ENCODE data around the gene CAMTA2.
A peak's percentile ranks its signal among the peaks of the same experiment; 100 is the strongest.

CAMTA2 gene

DNA sequence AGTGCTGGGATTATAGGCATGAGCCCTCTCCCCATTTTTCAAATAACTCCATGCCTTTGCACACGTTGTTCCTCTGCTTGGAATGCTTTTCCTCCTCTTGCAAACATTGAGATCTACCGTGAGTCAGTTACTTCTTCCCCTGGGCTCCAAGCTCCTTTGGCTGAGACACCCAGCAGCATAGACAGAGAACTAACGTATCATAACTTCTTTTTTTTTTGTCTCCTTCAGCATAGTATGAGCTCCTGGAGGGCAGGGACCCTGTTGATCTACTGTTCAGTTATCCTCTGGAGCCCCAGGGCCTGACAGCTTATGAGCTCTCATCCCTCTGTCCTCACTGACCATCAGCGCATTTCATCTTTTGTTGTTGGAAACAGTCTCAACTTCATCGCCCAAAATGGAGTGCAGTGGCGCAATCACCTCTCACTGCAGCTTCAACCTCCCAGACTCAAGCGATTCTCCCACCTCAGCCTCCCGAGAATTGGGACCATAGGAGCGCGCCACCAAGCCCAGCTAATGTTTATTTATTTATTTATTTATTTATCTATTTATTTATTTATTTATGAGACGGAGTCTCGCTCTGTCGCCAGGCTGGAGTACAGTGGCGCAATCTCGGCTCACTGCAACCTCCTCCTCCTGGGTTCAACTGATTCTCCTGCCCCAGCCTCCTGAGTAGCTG lies 22.0 kb downstream of the CAMTA2 start:
- peaks cover 23% of the 10 kb centered on the region for H3K36me3 ChIP-seq (ENCODE audit: insufficient read depth, low read length)
- no peak overlapping the region for H3K9ac ChIP-seq (ENCODE audit: low read depth, low read length)
- peaks cover 31% of the 10 kb centered on the region for H3K4me1 ChIP-seq (ENCODE audit: control insufficient read depth, insufficient read depth, low read length)
- H3K9me3 ChIP-seq (replicated peaks; ENCODE audit: low read length): no peaks in the 10 kb centered on the region
- no peak overlapping the region for H3K4me3 ChIP-seq (ENCODE audit: low read length)
- no peaks in the 10 kb centered on the region for H3K27me3 ChIP-seq (ENCODE audit: control insufficient read depth, insufficient read depth, low read length)
- H3K4me2 ChIP-seq (ENCODE audit: low read length): no peak overlapping the region

DNA sequence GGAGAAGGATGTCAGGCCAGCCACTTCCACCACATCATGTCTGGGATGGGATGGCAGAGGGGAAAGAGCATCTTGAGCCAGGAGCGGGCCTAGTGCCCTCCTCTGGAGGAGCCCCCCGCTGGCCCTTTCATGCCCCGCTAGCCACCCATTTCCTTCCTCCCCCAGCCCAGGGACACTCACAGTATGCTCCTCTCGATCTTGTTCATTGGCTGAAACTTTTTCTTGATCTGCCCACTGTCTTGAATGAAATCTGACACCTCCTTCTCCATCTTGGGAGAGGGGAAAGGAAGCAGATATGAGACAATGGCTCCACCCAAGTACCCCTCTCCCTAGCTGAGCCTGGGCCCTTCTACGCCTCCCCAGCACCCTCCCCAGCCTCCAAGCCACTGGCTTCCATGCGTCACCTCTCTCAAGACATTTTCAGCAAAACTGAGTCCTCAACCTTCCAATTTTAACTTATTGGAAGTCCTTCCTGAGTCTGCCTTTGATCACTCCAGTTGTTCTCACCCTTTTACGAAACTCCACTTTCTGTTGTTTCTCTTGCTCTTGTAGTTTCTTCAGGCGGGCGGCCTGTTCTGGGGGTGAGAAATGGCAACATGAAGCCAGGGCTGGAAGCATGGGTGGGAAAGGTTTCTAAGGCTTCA lies 27.1 kb downstream of the CAMTA2 start:
- Histone ChIP-seq H3K9ac (ENCODE audit: low read depth, low read length) (no peak overlapping the region), H3K4me3 (ENCODE audit: low read length) (no peak overlapping the region), H3K9me3 (replicated peaks; ENCODE audit: low read length) (no peaks in the 10 kb centered on the region), H3K4me1 (ENCODE audit: control insufficient read depth, insufficient read depth, low read length) (no peaks in the 10 kb centered on the region), H3K27me3 (ENCODE audit: control insufficient read depth, insufficient read depth, low read length) (no peaks in the 10 kb centered on the region), H3K36me3 (ENCODE audit: insufficient read depth, low read length) (peaks cover 23% of the 10 kb centered on the region), H3K4me2 (ENCODE audit: low read length) (no peak overlapping the region)

DNA sequence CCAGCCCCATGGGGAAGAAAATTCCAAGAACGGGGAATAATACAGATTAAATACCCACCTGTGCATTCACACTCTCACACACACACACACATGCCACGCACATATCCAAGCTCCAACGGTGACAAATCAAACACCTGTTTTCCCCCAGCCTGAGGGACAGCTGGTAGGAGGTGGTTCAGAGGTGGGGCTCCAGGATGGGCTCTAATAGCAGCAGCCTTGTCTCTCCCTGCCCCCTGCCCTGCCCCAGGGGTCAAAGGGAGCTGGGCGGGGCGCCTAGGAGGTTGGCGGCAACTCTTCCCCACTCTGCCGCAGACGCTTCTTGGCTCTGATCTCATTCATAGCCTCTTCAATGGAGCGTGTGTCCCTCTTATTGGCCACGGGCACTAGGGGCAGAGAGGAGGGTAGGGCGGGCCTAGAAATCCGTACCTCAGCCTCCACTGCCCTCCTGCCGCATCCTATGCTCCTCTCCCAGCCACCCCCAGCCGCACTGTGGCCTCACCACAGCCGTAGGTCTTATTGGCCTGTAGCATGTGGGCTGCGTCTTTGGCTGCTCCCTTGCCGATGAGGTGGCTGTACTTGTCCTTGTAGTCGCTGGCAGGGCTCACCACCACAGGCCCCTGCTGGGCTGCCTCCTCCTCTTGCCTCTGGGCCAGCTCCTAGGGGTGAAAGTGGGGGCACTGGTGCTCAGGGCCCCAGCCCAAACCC lies 28.1 kb downstream of the CAMTA2 start:
- no peaks in the 10 kb centered on the region for H3K27me3 ChIP-seq (ENCODE audit: control insufficient read depth, insufficient read depth, low read length)
- H3K9me3 ChIP-seq (replicated peaks; ENCODE audit: low read length): no peaks in the 10 kb centered on the region
- H3K9ac ChIP-seq (ENCODE audit: low read depth, low read length): no peak overlapping the region
- H3K4me1 ChIP-seq (ENCODE audit: control insufficient read depth, insufficient read depth, low read length): peaks cover under 1% of the 10 kb centered on the region
- no peak overlapping the region for H3K4me2 ChIP-seq (ENCODE audit: low read length)
- H3K4me3 ChIP-seq (ENCODE audit: low read length): no peak overlapping the region
- H3K36me3 ChIP-seq (ENCODE audit: insufficient read depth, low read length): peaks cover 19% of the 10 kb centered on the region

DNA sequence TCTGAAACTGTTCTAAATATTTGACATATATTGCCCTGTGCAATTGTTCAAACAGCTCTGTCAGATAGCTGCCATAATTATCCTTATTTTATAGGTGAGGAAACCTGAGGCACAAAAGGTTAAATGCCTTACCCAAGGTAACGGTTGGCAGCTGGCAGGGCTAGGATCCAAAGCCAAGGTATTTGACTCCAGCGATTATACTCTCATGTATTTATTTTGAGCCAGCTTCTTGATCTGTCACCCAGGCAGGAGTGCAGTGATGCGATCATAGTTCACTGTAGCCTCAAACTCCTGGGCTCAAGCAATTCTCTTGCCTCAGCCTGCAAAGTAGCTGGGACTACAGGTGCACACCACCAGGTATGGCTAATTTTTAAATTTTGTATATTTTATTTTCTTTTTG lies 29.4 kb downstream of the CAMTA2 start:
- H3K4me1 ChIP-seq (ENCODE audit: control insufficient read depth, insufficient read depth, low read length): peaks cover 14% of the 10 kb centered on the region
- H3K9me3 ChIP-seq (replicated peaks; ENCODE audit: low read length): no peaks in the 10 kb centered on the region
- no peak overlapping the region for H3K9ac ChIP-seq (ENCODE audit: low read depth, low read length)
- H3K4me2 ChIP-seq (ENCODE audit: low read length): no peak overlapping the region
- H3K36me3 ChIP-seq (ENCODE audit: insufficient read depth, low read length): peaks cover 19% of the 10 kb centered on the region
- no peaks in the 10 kb centered on the region for H3K27me3 ChIP-seq (ENCODE audit: control insufficient read depth, insufficient read depth, low read length)
- no peak overlapping the region for H3K4me3 ChIP-seq (ENCODE audit: low read length)

DNA sequence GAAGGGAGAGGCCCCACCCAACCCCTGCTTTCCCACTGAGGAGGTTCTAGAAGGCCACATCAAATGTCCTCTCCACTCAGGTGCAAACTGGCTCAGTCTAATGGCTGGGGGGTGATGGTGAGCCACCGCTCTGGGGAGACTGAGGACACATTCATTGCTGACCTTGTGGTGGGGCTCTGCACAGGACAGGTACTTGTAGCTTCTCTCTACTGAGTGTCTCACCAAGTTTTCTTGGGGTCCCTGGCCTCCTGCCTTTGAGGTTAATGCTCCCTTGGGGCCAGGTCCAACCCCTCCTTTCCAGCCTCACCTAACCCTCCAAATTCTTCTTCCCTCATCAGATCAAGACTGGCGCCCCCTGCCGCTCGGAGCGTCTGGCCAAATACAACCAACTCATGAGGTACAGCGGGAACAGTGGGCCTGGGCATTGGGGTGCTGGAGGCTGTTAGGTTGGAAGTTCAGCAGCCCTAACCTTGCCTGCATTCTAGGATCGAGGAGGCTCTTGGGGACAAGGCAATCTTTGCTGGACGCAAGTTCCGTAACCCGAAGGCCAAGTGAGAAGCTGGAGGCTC lies 30.9 kb downstream of the CAMTA2 start:
- Histone ChIP-seq H3K9me3 (replicated peaks; ENCODE audit: low read length) (no peaks in the 10 kb centered on the region), H3K4me3 (ENCODE audit: low read length) (no peak overlapping the region), H3K36me3 (ENCODE audit: insufficient read depth, low read length) (peaks cover 19% of the 10 kb centered on the region), H3K9ac (ENCODE audit: low read depth, low read length) (no peak overlapping the region), H3K4me1 (ENCODE audit: control insufficient read depth, insufficient read depth, low read length) (peaks cover 24% of the 10 kb centered on the region), H3K4me2 (ENCODE audit: low read length) (no peak overlapping the region), H3K27me3 (ENCODE audit: control insufficient read depth, insufficient read depth, low read length) (no peaks in the 10 kb centered on the region)

DNA sequence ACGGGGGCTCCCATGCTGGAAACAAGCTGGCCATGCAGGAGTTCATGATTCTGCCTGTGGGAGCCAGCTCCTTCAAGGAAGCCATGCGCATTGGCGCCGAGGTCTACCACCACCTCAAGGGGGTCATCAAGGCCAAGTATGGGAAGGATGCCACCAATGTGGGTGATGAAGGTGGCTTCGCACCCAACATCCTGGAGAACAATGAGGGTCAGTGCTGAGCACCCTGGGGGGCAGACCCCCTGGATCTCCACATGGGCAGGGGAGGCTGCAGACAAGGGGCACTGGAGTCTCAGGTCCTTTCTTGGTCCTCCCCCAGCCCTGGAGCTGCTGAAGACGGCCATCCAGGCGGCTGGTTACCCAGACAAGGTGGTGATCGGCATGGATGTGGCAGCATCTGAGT lies 32.4 kb downstream of the CAMTA2 start:
- Histone ChIP-seq H3K4me1 (ENCODE audit: control insufficient read depth, insufficient read depth, low read length) (peaks cover 39% of the 10 kb centered on the region), H3K9me3 (replicated peaks; ENCODE audit: low read length) (no peaks in the 10 kb centered on the region), H3K4me2 (ENCODE audit: low read length) (no peak overlapping the region), H3K36me3 (ENCODE audit: insufficient read depth, low read length) (peaks cover 12% of the 10 kb centered on the region), H3K4me3 (ENCODE audit: low read length) (no peak overlapping the region), H3K9ac (ENCODE audit: low read depth, low read length) (no peak overlapping the region), H3K27me3 (ENCODE audit: control insufficient read depth, insufficient read depth, low read length) (no peaks in the 10 kb centered on the region)

DNA sequence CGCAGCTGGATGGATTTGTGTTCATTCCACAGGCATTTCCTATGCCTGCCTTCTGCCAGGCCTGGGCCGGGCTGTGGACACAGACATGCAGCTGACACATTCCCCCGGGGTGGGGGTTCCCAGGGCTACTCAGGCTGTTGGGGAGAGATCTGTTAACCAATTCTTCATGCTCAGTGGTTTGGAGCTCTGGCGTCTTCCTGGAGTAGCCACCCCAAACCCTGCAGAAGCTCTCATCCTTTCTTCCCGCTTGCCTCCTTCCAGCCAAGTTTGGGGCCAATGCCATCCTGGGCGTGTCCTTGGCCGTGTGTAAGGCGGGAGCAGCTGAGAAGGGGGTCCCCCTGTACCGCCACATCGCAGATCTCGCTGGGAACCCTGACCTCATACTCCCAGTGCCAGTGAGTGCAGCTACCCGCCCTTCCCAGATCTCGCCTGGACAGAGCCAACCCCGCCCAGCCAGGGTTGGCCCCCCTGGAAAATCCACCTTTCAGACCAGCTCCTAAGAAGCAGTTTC lies 34.0 kb downstream of the CAMTA2 start:
- H3K9me3 ChIP-seq (replicated peaks; ENCODE audit: low read length): no peaks in the 10 kb centered on the region
- peaks cover 40% of the 10 kb centered on the region for H3K4me1 ChIP-seq (ENCODE audit: control insufficient read depth, insufficient read depth, low read length)
- H3K9ac ChIP-seq (ENCODE audit: low read depth, low read length): peak overlapping the region; percentile 64
- no peaks in the 10 kb centered on the region for H3K36me3 ChIP-seq (ENCODE audit: insufficient read depth, low read length)
- H3K4me2 ChIP-seq (ENCODE audit: low read length): peak overlapping the region; percentile 75
- H3K4me3 ChIP-seq (ENCODE audit: low read length): peak overlapping the region; percentile 48
- no peaks in the 10 kb centered on the region for H3K27me3 ChIP-seq (ENCODE audit: control insufficient read depth, insufficient read depth, low read length)

DNA sequence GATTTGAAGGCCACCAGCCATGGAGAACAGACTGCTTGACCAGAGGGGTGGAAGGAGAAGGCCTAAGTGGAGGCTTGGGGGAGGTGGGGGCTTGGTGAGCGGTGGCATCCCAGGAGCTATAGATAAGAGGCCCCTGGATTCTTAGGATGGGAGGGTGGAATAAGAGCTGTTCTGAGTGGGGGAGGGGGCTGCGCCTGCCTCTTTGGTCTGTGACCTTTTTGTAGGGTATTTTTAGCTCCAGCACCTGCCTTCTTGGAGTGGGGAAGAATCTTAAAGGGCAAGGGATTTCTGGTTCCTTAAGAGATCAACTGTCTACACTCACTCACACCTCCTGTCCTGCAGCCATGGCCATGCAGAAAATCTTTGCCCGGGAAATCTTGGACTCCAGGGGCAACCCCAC lies 36.0 kb downstream of the CAMTA2 start:
- peak overlapping the region; percentile 66 for H3K4me3 ChIP-seq (ENCODE audit: low read length)
- no peak overlapping the region for H3K9ac ChIP-seq (ENCODE audit: low read depth, low read length)
- peak overlapping the region; percentile 92 for H3K4me2 ChIP-seq (ENCODE audit: low read length)
- peaks cover 12% of the 10 kb centered on the region for H3K36me3 ChIP-seq (ENCODE audit: insufficient read depth, low read length)
- no peaks in the 10 kb centered on the region for H3K27me3 ChIP-seq (ENCODE audit: control insufficient read depth, insufficient read depth, low read length)
- peaks cover 40% of the 10 kb centered on the region for H3K4me1 ChIP-seq (ENCODE audit: control insufficient read depth, insufficient read depth, low read length)
- H3K9me3 ChIP-seq (replicated peaks; ENCODE audit: low read length): no peaks in the 10 kb centered on the region

DNA sequence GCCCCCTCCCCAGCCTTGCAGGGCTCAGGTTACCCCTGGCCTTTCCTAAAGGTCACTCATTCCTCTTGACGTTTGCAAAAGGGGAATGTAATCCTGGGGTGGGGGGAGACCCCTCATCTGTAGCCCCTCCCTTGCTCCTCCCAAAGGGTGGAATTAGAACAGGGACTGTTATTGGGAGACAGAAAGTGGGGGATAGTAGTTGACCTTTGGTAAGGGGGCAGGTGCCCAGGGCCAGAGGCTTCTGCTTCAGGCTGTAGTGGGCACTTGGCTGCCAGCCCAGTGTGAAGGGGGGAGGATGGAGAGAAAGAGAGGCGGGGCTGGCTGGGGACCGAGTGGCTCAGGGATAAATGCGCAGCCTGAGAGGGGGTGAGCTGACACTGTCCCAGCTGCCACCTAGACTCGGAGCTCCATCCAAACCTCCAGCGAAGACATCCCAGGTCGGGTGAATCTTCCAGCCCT lies 36.7 kb downstream of the CAMTA2 start, which contains the start of gene ENO3:
TSS of gene ENO3 (plus strand) at position 374 of the 459 bp plus-strand sequence. CDS start 711 bp downstream, outside the sequence.
- Histone ChIP-seq H3K9ac (ENCODE audit: low read depth, low read length) (peak within 1 kb of the TSS; percentile 81), H3K4me1 (ENCODE audit: control insufficient read depth, insufficient read depth, low read length) (peaks cover 41% of the 10 kb centered on the region), H3K9me3 (replicated peaks; ENCODE audit: low read length) (no peaks in the 10 kb centered on the region), H3K4me2 (ENCODE audit: low read length) (peak within 1 kb of the TSS; percentile 92), H3K36me3 (ENCODE audit: insufficient read depth, low read length) (peaks cover 17% of the 10 kb centered on the region), H3K4me3 (ENCODE audit: low read length) (peak within 1 kb of the TSS; percentile 66), H3K27me3 (ENCODE audit: control insufficient read depth, insufficient read depth, low read length) (no peaks in the 10 kb centered on the region)

DNA sequence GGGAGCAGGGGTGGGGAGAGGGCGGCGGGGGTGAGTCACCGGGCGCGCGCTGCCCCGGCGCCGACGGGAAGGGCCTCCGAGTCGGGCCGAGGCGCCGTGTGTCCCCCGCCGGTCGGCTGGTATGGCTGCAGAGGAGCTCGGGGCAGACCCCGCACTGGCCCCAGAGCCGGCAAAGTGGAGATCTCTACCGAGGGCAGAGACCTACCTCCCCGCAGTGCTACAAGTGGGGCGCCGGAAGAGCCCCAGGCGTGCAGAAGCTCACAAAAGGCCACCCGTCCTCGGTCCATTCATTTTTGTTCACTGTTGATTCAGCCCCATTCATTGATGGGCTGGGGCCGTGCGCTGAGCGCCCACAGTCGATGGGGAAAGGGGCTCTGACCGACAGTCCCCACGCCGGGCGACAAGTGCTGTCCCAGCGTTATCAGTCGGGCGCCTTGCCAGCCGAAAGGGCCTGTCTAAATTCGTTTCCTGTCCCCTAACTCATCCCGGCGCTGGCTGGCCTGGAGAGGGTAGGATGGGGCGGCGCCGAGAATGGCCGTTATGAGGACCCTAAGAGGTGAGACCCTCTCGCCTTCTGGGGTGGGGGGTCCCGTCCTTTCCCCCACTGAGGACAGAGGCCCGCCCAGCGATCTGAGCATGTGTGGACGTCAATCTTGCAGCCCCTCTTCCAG lies 37.3 kb downstream of the CAMTA2 start:
- H3K4me2 ChIP-seq (ENCODE audit: low read length): peak overlapping the region; percentile 92
- peak overlapping the region; percentile 81 for H3K9ac ChIP-seq (ENCODE audit: low read depth, low read length)
- no peaks in the 10 kb centered on the region for H3K9me3 ChIP-seq (replicated peaks; ENCODE audit: low read length)
- H3K36me3 ChIP-seq (ENCODE audit: insufficient read depth, low read length): peaks cover 23% of the 10 kb centered on the region
- H3K27me3 ChIP-seq (ENCODE audit: control insufficient read depth, insufficient read depth, low read length): no peaks in the 10 kb centered on the region
- H3K4me3 ChIP-seq (ENCODE audit: low read length): peak overlapping the region; percentile 66
- H3K4me1 ChIP-seq (ENCODE audit: control insufficient read depth, insufficient read depth, low read length): peaks cover 47% of the 10 kb centered on the region

All from skeletal muscle satellite cell (primary cell).